GM19035 (cell line): Measurements from ENCODE around the gene ATAD5.
"Not testable (repeated sequence)": the region's sequence is repeated elsewhere in the genome, so short reads cannot be mapped to it uniquely, and the experiment has no call there.

ENCODE experiments used
- ATAC-seq: cut with Tn5 transposase; IDR thresholded peaks from one replicate; pipeline ENCODE4 v1.9.1; 2021; ENCODE audit not compliant: unreplicated experiment

ATAD5 gene

GRCh38 chr17:30831663-30832437 lies at the start of gene ATAD5:
ATAD5 (plus strand) TSS chr17:30831966; CDS start chr17:30832348, 382 bp downstream.
- peak; percentile 79 for ATAC-seq

- ATAC-seq: no peak
Observed at GRCh38 chr17:30782206-30782605, 49.6 kb upstream of the ATAD5 start.

- ATAC-seq: no peak
Observed at GRCh38 chr17:30788918-30789317, 42.8 kb upstream of the ATAD5 start.

GRCh38 chr17:30790279-30790678 lies 41.5 kb upstream of the ATAD5 start:
- ATAC-seq: no peak

- no peak for ATAC-seq
Observed at GRCh38 chr17:30793282-30793977, 38.3 kb upstream of the ATAD5 start.

GRCh38 chr17:30794372-30794771 lies 37.4 kb upstream of the ATAD5 start:
- ATAC-seq: no peak

GRCh38 chr17:30796016-30796415 lies 35.8 kb upstream of the ATAD5 start:
- no peak for ATAC-seq

DNA sequence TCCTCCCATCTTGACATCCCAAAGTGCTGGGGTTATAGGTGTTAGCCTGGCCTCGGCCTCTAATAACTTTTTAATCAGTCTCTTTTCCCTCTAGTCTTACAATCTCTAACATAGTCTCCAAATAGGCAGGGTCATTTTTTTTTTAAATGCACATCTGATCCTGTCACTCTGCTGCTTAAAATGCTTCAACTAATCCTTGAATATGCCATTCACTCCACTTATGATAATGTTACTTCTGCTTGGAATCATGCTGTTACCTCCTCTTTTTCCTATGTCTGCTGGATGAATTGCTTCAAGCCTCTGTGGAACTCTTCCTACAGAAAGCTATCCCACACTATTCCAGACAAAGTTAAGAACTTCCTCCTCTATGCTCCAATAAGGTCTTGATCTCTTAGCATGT lies 30.1 kb upstream of the ATAD5 start:
- no peak for ATAC-seq

DNA sequence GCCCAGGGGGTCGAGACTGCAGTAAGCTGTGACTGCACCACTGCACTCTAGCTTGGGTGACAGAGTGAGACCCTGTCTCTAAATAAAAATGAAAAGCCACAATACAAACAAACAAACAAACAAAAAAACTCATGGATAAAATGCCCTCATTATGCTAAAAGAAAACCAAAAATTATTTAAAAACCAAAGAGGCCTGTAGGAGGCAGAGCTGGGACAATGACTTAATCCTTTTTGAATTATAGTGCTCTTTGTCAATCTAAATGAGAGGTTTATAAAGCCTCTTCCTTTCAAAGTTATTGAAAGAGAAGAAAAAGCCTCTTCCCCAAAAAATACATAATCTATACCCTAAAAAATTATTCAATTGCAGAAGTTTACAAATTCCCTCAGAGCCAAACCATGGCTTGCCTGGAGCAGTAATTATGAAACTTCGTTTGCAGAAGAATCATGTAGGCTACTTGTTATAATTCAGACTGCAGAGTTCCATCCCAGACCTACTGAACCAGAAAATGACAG lies 25.8 kb upstream of the ATAD5 start:
- ATAC-seq: no peak

DNA sequence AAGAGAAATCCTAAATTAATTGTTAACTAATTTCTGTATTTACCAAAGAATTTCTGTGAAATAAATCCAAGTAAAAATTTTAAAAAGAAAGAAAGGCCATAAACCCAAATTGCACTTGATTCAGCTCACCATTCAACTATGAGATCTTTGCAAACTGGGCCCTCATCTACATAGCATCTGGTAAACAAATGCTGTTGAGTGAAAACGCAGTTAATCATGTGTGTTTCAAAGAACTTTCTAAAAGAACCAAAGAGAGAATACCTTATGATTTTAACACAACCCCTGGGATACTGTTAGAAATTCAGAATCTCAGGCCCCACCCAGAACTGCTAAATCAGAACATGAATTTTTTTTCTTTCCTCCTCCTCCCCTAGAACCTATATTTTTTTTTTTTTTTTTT lies 23.9 kb upstream of the ATAD5 start:
- no peak for ATAC-seq

DNA sequence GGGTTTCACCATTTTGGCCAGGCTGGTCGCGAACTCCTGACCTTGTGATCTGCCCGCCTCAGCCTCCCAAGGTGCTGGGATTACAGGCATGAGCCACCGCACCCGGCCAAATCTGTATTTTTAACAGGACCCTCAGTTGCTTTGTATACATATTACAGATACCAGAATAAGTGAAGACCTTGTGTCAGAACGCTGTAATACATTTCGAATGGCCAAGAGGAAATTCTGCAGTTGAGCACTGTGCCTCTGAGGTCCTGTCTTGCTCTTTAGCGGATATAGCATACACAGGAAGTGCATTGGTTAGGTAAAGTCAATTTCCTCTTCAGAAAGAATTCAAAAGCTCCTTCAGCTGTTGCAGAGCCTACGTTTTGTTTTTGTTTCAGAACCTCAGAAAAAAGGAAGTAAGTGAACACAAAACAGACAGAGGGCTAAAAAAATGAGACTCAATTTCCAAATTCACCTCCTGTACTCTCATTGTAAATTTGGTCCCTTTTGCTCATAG lies 22.9 kb upstream of the ATAD5 start:
- ATAC-seq: peak; percentile 76

GRCh38 chr17:30809867-30810266 lies 21.9 kb upstream of the ATAD5 start:
- ATAC-seq: no peak

DNA sequence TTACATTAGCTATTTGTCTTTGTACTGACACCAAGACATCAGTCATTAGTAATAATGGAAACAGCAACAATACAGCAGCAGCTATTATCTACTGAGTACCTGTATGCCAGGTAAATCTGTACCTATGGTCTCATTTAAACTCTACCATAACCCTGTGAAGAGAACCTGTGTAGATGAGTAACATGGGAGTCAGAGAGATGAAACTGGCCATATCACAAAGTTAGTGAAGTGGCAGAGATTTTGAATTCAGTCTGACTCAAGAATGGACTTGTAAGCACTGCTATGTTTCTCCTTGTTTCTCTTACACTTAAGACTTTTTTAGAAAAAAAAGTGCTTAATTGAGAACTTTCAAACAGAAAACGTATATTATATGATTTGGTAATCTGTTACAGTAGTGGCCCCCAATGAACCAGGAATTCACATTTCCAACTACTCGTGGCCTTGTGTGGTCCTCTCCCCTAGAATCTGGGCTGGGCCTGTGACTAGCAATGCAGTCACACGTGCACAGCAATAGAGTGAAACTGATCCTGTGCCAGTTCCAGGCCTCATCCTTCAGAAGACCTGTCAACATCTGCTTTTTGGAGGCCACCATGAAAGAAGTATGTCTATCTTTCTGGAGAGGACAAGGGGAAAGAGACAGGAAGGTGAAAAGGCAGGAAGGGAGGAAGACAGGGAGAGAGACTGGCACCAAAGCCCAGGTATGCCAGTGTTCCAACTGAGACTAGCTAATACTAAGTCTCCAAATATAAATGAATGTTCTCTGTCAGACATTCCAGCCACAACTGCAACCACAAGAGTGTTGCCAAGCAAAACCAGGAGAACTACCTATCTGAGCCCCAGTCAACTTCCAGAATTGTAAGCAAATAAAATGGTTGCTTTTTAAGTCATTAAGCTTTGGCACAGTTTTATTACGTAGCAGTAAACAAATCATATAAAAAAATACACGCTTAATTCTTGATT lies 19.3 kb upstream of the ATAD5 start:
- no peak for ATAC-seq

GRCh38 chr17:30814236-30814635 lies 17.5 kb upstream of the ATAD5 start:
- not testable (repeated sequence) for ATAC-seq

- not testable (repeated sequence) for ATAC-seq
Observed at GRCh38 chr17:30814860-30815259, 16.9 kb upstream of the ATAD5 start.

GRCh38 chr17:30816165-30816564 lies 15.6 kb upstream of the ATAD5 start:
- no peak for ATAC-seq

DNA sequence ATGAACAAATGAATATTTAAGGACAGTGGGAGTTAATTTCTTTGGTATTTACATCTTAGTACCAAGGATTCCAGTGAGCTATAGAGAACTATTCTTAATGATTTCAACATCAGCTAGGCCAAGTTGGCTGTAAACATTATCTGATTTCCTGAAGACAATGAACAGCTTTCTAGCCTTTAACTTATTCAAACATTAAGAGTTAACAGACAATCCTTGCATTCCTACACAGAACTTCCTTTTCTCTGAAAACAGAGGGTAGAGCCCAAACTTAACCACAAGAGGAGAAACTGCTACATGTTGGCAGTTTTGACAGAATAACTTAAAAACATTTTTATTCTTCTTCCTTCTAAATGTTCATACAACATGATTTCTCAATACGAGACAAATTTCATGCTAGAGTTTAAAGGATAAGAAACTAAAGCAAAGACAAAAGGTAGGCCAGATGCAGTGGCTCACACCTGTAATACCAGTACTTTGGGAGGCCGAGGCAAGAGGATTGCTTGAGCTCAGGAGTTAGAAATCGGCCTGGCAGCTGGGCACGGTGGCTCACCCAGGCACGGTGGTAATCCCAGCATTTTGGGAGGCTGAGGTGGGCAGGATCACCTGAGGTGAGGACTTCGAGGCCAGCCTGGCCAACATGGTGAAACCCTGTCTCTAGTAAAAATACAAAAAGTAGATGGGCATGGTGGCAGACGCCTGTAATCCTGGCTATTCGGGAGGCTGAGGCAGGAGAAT lies 11.6 kb upstream of the ATAD5 start:
- no peak for ATAC-seq

DNA sequence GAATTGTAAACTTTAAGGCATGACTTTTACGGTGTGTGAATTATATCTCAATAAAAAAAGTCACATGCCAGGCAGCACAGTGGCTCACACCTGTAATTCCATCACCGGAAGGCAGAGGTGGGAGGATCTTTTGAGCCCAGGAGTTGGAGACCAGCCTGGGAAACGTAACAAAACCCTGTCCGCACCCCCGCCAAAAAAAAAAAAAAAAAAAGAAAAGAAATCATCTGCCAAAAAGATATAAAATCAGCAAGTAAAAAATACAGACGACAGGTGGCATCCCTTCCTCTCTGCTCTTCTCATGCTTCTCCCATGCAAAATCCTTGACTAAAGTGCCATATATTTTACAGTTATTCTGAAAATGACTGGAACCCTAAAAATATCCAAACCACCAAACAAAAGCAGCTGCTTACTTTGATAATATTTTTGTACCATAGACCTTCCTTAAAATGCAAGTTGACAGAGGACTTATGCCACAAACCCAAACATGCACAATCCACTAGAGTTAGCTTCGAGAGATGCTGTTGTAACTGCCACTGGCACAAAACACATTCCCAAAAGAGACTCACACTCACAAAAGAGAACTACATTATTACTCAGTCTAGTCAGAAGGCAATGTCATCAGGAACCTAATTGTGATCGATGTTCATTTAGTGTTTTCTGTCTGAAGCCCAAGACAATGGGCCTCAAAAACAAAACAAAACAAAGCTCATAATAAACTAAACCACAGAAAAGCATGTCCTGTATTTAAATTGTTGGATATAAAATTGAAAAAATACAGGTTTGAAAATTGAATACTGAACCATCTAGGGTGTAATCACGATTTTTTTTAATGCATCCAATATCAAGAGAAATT lies 9.7 kb upstream of the ATAD5 start:
- no peak for ATAC-seq

- ATAC-seq: not testable (repeated sequence)
Observed at GRCh38 chr17:30822919-30823318, 8.8 kb upstream of the ATAD5 start.
